Subcutaneous adipose tissue (tissue), 4 donors: ENCODE results near the gene TRIML1. TPM values are rescaled to one million over a fixed set of nuclear protein-coding genes. Genes with fewer than 3 reads are reported as not detected.

Source experiments
- total RNA-seq, 4 donors: library from RNA; depleted of rRNA; stranded (reverse); fragments of >200 nt; gene quantifications; one replicate each; pipeline ENCODE4 v1.1.0, GENCODE V29; 2016
- TF ChIP-seq, protein P1 (sequence below): fragments of 450-650 bp; IDR thresholded peaks from one replicate; pipeline ENCODE4 v1.5.1; 2016; ENCODE audit warnings: low read depth, mild to moderate bottlenecking, control low read depth, antibody characterized with exemption, moderate library complexity

Gene TRIML1
- total RNA-seq, 4 donors from 2014 or later, result not detected

GRCh38 chr4:188171551-188171950 lies 32.3 kb downstream of the TRIML1 start:
- TF ChIP-seq, protein P1, sequence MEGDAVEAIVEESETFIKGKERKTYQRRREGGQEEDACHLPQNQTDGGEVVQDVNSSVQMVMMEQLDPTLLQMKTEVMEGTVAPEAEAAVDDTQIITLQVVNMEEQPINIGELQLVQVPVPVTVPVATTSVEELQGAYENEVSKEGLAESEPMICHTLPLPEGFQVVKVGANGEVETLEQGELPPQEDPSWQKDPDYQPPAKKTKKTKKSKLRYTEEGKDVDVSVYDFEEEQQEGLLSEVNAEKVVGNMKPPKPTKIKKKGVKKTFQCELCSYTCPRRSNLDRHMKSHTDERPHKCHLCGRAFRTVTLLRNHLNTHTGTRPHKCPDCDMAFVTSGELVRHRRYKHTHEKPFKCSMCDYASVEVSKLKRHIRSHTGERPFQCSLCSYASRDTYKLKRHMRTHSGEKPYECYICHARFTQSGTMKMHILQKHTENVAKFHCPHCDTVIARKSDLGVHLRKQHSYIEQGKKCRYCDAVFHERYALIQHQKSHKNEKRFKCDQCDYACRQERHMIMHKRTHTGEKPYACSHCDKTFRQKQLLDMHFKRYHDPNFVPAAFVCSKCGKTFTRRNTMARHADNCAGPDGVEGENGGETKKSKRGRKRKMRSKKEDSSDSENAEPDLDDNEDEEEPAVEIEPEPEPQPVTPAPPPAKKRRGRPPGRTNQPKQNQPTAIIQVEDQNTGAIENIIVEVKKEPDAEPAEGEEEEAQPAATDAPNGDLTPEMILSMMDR, result no peak

DNA sequence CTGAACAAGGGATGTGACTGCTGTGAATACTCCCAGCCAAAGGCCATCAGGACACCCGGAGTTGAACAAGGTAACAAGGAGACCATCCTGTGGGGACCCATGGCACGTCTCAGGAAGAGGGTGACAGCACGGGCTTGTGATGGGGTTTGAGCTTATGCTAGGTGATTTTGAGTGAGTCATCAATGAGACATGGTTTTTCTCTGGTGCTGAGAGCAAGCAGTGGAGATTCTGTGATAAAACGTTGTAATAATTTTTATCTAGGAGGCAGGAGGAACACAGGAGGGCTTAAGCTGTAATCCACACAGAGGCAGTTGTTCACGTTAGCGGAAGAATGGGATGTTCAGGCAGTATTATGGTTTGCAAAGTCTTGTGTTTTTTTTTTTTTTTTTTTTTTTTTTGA lies 36.0 kb downstream of the TRIML1 start:
- TF ChIP-seq, protein P1, result no peak

DNA sequence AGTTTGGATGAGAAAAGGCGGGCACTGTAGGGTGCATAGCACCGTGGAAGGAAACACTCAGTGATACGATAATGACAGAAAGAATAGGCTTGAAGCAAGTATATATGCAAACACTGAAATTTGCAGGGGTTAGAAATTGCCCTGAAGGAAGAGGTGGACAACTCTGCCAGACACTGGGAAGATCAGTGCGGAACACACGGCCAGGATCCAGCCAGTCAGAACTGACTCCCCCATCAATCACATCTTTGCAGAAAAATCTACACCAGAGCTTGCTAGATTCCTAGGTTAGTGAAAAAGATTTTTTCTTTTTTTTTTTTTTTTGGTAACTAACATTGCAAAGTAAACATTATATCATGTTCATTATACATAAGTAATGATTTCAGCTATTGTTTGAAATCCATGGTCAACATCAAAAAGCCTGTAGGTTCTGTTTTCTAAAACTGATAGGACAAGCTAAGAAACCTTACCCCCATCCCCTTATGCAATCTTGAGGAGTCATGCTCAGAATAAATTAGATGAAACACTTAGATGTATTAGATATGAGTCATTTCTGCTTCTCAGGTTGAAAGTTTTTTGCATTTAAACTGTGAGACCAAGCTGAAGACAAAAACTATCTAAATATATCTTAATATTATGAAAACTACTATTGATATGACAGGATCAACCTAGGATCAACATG lies 38.9 kb downstream of the TRIML1 start:
- TF ChIP-seq, protein P1, result no peak

DNA sequence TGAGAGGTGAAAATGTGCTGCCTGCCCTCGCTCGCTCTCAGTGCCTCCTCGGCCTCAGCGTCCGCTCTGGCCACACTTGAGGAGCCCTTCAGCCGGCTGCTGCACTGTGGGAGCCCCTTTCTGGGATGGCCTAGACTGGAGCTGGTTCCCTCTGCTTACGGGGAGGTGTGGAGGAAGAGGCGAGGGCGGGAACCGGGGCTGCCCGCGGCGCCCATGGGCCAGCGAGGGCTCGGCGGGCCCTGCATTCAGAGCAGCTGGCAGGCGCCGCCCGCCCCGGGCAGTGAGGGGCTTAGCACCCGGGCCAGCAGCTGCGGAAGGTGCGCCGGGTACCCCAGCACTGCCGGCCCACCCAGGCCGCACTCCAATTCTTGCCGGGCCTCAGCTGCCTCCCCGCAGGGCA lies 39.6 kb downstream of the TRIML1 start:
- TF ChIP-seq, protein P1, result no peak

- TF ChIP-seq, protein P1, result no peak
These were observed 47.9 kb downstream of the TRIML1 start for GRCh38 chr4:188187106-188187505.

- TF ChIP-seq, protein P1, result no peak
These were observed 51.2 kb downstream of the TRIML1 start for GRCh38 chr4:188190461-188190860.

GRCh38 chr4:188194421-188194820 lies 55.2 kb downstream of the TRIML1 start:
- TF ChIP-seq, protein P1, result no peak
